MM.1S (cell line): Measurements from ENCODE around the gene ARL2BP.

Experiments
- EZH2 ChIP-seq: fragments of 300-600 bp; sonication (generic); optimal IDR thresholded peaks from 2 replicates; pipeline ENCODE3; 2017; ENCODE audit warnings: low read depth, mild to moderate bottlenecking, antibody characterized with exemption, low read length, mixed read lengths
- TF ChIP-seq, protein P1 (sequence below): fragments of 300-600 bp; sonication (generic); IDR thresholded peaks from 2 replicates; pipeline ENCODE4 v1.5.1; 2016; ENCODE audit warnings: antibody characterized with exemption, low read length, mixed read lengths

DNA sequence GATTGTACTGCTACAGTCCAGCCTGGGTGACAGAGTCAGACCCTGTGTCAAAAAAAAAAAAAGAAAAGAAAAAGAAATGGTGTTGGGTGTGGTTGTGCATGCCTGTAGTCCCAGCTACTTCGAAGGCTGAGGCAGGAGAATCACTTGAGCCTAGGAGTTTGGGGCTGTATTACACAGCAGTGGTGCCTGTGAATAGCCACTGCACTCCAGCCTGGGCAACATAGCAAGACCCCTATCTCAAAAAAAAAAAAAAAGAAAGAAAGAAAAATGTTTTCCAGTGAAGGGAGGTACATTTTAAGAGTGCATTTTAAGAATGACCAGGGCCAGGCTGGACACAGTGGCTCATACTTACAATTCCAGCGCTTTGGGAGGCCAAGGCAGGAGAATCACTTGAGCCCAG, 6.3 kb downstream of the ARL2BP start:
- TF ChIP-seq, protein P1, sequence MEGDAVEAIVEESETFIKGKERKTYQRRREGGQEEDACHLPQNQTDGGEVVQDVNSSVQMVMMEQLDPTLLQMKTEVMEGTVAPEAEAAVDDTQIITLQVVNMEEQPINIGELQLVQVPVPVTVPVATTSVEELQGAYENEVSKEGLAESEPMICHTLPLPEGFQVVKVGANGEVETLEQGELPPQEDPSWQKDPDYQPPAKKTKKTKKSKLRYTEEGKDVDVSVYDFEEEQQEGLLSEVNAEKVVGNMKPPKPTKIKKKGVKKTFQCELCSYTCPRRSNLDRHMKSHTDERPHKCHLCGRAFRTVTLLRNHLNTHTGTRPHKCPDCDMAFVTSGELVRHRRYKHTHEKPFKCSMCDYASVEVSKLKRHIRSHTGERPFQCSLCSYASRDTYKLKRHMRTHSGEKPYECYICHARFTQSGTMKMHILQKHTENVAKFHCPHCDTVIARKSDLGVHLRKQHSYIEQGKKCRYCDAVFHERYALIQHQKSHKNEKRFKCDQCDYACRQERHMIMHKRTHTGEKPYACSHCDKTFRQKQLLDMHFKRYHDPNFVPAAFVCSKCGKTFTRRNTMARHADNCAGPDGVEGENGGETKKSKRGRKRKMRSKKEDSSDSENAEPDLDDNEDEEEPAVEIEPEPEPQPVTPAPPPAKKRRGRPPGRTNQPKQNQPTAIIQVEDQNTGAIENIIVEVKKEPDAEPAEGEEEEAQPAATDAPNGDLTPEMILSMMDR: no peak
- TF ChIP-seq EZH2: no peak
